ENCODE results near the gene JUNB.
A peak's percentile ranks its signal among the peaks of the same experiment; 100 is the strongest.

The JUNB gene

DNA sequence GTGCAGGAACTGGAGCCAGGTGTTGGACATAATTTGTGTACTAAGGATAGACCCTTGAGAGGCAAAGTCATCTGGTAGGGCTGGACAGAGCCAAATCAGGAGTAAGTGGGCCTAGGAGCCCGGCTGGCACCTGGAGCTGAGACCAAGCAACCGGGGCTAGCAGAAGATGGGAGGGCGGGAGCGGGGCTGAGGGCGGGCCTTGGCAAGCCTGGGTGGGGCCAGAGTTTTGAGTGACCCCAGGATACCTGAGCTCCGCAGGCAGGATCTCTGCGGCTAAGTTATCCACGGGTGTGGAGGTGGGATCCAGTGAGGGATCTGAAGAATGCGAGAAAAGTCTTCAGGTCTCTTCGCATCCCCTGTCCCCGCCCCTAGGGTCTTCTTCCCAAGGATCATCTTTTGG lies 24.1 kb upstream of the JUNB start:
- DNase-seq (ENCODE audit: low spot score): no peak
- Histone ChIP-seq H3K4me2 (ENCODE audit: insufficient read depth, low read length, poor library complexity, severe bottlenecking) (no peak overlapping the region), H3K27me3 (ENCODE audit: control insufficient read depth in 3 of 3, insufficient read depth in 3 of 3, low read depth in 1 of 3, low read length in 3 of 3) (no peaks in the 10 kb centered on the region), H3K36me3 (replicated peaks in 1 of 2; ENCODE audit: control insufficient read depth in 2 of 2, insufficient read depth in 2 of 2, low read length in 2 of 2) (peaks cover 1 to 16% of the 10 kb centered on the region in 2 donors), H3K18ac (ENCODE audit: low read length) (no peak overlapping the region), H3K27ac (replicated peaks; ENCODE audit: low read length) (no peak overlapping the region), H3K4me3 (ENCODE audit: low read length in 2 of 2) (no peak overlapping the region), H3K4ac (ENCODE audit: low read length) (no peak overlapping the region), H4K91ac (ENCODE audit: low read depth, low read length, poor library complexity) (no peak overlapping the region), H2BK5ac (ENCODE audit: low read length) (no peak overlapping the region), H3K9me3 (replicated peaks in 1 of 2; ENCODE audit: control insufficient read depth in 2 of 2, insufficient read depth in 1 of 2, low read depth in 1 of 2, low read length in 2 of 2) (peaks cover 2 to 3% of the 10 kb centered on the region in 2 donors), H2AK5ac (ENCODE audit: low read depth, low read length) (no peak overlapping the region), H4K8ac (ENCODE audit: low read depth, low read length) (no peak overlapping the region), H3K9ac (ENCODE audit: low read depth, low read length, poor library complexity) (no peak overlapping the region), H3K4me1 (ENCODE audit: control insufficient read depth in 2 of 2, insufficient read depth in 1 of 2, low read depth in 1 of 2, low read length in 2 of 2) (peaks cover 0 to 7% of the 10 kb centered on the region in 2 donors), H2BK15ac (ENCODE audit: low read length) (no peak overlapping the region), H2BK12ac (ENCODE audit: low read length) (no peak overlapping the region), H2AFZ (ENCODE audit: low read length) (no peak overlapping the region), H3K14ac (ENCODE audit: low read length) (no peak overlapping the region), H3K79me1 (ENCODE audit: low read depth, low read length) (peaks cover 2% of the 10 kb centered on the region), H2BK120ac (ENCODE audit: low read depth, low read length) (no peak overlapping the region), H3K23ac (ENCODE audit: low read depth, low read length, poor library complexity) (no peak overlapping the region)
- no CpG with 5 or more reads among the region's 11 CpGs for WGBS, 2 donors (ENCODE audit: extremely low coverage in 2 of 2, insufficient read length in 2 of 2, insufficient replicate concordance in 1 of 2)

DNA sequence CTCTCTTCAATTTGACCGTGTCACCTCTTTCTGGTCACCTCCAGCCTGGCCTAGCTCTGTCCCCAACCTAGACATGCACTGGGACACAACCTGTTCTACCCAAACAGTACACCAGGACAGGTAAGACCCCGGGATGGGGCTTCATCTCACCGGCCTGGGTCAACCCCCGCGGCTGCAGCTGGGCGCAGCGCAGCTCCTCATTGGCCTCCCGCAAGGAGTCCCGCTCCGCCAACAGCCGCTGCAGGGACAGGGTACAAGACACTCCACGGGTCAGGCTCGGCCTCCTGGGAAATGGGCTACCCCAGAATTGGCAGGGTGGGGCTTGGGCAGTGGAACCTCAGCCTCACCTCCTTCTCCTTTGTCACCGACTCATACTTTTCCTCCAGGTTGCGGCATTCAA lies 23.6 kb upstream of the JUNB start:
- Histone ChIP-seq H2BK15ac (ENCODE audit: low read length) (no peak overlapping the region), H2BK12ac (ENCODE audit: low read length) (no peak overlapping the region), H3K4me1 (ENCODE audit: control insufficient read depth in 2 of 2, insufficient read depth in 1 of 2, low read depth in 1 of 2, low read length in 2 of 2) (peaks cover 0 to 7% of the 10 kb centered on the region in 2 donors), H3K36me3 (replicated peaks in 1 of 2; ENCODE audit: control insufficient read depth in 2 of 2, insufficient read depth in 2 of 2, low read length in 2 of 2) (peaks cover 1 to 16% of the 10 kb centered on the region in 2 donors), H3K9me3 (replicated peaks in 1 of 2; ENCODE audit: control insufficient read depth in 2 of 2, insufficient read depth in 1 of 2, low read depth in 1 of 2, low read length in 2 of 2) (peaks cover 2 to 3% of the 10 kb centered on the region in 2 donors), H3K27me3 (ENCODE audit: control insufficient read depth in 3 of 3, insufficient read depth in 3 of 3, low read depth in 1 of 3, low read length in 3 of 3) (no peaks in the 10 kb centered on the region), H3K9ac (ENCODE audit: low read depth, low read length, poor library complexity) (no peak overlapping the region), H3K4me2 (ENCODE audit: insufficient read depth, low read length, poor library complexity, severe bottlenecking) (no peak overlapping the region), H2AK5ac (ENCODE audit: low read depth, low read length) (no peak overlapping the region), H2AFZ (ENCODE audit: low read length) (no peak overlapping the region), H2BK120ac (ENCODE audit: low read depth, low read length) (no peak overlapping the region), H3K79me1 (ENCODE audit: low read depth, low read length) (peaks cover 2% of the 10 kb centered on the region), H3K4me3 (ENCODE audit: low read length in 2 of 2) (peak overlapping the region in 1 of 2 donors; percentile 22), H3K14ac (ENCODE audit: low read length) (no peak overlapping the region), H2BK5ac (ENCODE audit: low read length) (no peak overlapping the region), H3K4ac (ENCODE audit: low read length) (no peak overlapping the region), H4K8ac (ENCODE audit: low read depth, low read length) (no peak overlapping the region), H3K23ac (ENCODE audit: low read depth, low read length, poor library complexity) (no peak overlapping the region), H3K18ac (ENCODE audit: low read length) (no peak overlapping the region), H4K91ac (ENCODE audit: low read depth, low read length, poor library complexity) (no peak overlapping the region), H3K27ac (replicated peaks; ENCODE audit: low read length) (no peak overlapping the region)
- WGBS, 2 donors (ENCODE audit: extremely low coverage in 2 of 2, insufficient read length in 2 of 2, insufficient replicate concordance in 1 of 2): no CpG with 5 or more reads among the region's 15 CpGs
- DNase-seq (ENCODE audit: low spot score): no peak

DNA sequence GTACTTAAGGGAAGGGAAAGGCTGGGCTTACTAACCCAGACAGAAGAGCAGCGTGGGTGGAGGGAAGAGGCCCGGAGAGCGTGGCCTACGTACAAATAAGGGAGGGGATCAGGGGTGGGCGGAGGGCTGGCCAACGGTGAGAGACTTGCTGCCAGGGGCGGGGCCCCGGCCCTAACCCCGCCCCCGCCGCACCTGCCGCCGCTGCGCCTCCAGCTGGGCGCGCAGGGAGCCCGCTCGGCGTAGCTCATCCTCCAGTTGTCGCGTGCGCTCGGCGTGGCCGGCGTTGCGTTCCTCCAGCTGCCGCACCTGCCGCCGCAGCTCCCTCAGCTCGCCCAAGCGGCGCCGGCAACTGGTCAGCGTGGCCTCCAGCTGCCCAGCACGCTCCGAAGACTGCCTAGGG lies 21.6 kb upstream of the JUNB start:
- Histone ChIP-seq H3K4ac (ENCODE audit: low read length) (no peak overlapping the region), H2BK15ac (ENCODE audit: low read length) (no peak overlapping the region), H4K91ac (ENCODE audit: low read depth, low read length, poor library complexity) (no peak overlapping the region), H4K8ac (ENCODE audit: low read depth, low read length) (no peak overlapping the region), H3K4me1 (ENCODE audit: control insufficient read depth in 2 of 2, insufficient read depth in 1 of 2, low read depth in 1 of 2, low read length in 2 of 2) (peaks cover 0 to 7% of the 10 kb centered on the region in 2 donors), H3K9ac (ENCODE audit: low read depth, low read length, poor library complexity) (peak overlapping the region; percentile 87), H3K27ac (replicated peaks; ENCODE audit: low read length) (no peak overlapping the region), H2AK5ac (ENCODE audit: low read depth, low read length) (no peak overlapping the region), H3K23ac (ENCODE audit: low read depth, low read length, poor library complexity) (peak overlapping the region; percentile 62), H2AFZ (ENCODE audit: low read length) (no peak overlapping the region), H2BK5ac (ENCODE audit: low read length) (no peak overlapping the region), H3K14ac (ENCODE audit: low read length) (no peak overlapping the region), H3K4me3 (ENCODE audit: low read length in 2 of 2) (peak overlapping the region in 1 of 2 donors; percentile 72), H3K27me3 (ENCODE audit: control insufficient read depth in 3 of 3, insufficient read depth in 3 of 3, low read depth in 1 of 3, low read length in 3 of 3) (no peaks in the 10 kb centered on the region), H3K18ac (ENCODE audit: low read length) (peak overlapping the region; percentile 85), H2BK120ac (ENCODE audit: low read depth, low read length) (no peak overlapping the region), H3K4me2 (ENCODE audit: insufficient read depth, low read length, poor library complexity, severe bottlenecking) (peak overlapping the region; percentile 52), H3K79me1 (ENCODE audit: low read depth, low read length) (no peaks in the 10 kb centered on the region), H2BK12ac (ENCODE audit: low read length) (no peak overlapping the region), H3K36me3 (replicated peaks in 1 of 2; ENCODE audit: control insufficient read depth in 2 of 2, insufficient read depth in 2 of 2, low read length in 2 of 2) (peaks cover 3 to 6% of the 10 kb centered on the region in 2 donors), H3K9me3 (replicated peaks in 1 of 2; ENCODE audit: control insufficient read depth in 2 of 2, insufficient read depth in 1 of 2, low read depth in 1 of 2, low read length in 2 of 2) (no peaks in the 10 kb centered on the region)
- no peak for DNase-seq (ENCODE audit: low spot score)
- WGBS, 2 donors (ENCODE audit: extremely low coverage in 2 of 2, insufficient read length in 2 of 2, insufficient replicate concordance in 1 of 2): no CpG with 5 or more reads among the region's 37 CpGs

DNA sequence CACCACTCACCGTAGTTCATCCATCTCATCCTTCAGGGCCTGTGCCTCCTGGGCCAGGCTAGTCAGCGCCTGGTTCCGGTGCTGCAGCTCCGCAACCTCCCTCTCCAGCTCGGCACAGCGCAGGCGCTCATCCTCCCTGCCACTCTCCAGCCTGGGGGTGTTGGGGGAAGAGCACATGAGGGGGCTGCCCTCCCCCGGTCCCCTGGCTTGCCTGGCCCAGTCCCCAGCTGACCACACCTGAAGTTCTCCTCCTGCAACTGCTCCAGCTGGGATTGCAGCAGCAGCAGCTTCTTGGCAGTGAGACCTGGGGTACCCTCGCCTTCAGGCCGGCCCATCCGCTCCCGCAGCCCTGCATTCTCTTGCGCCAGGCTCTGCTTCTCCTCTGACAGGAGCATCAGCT lies 20.4 kb upstream of the JUNB start:
- H2BK120ac ChIP-seq (ENCODE audit: low read depth, low read length): no peak overlapping the region
- no peak overlapping the region for H2AFZ ChIP-seq (ENCODE audit: low read length)
- no peaks in the 10 kb centered on the region for H3K27me3 ChIP-seq (ENCODE audit: control insufficient read depth in 3 of 3, insufficient read depth in 3 of 3, low read depth in 1 of 3, low read length in 3 of 3)
- H2BK12ac ChIP-seq (ENCODE audit: low read length): no peak overlapping the region
- peak overlapping the region; percentile 66 for H2AK5ac ChIP-seq (ENCODE audit: low read depth, low read length)
- peaks cover 3 to 9% of the 10 kb centered on the region in 2 donors for H3K4me1 ChIP-seq (ENCODE audit: control insufficient read depth in 2 of 2, insufficient read depth in 1 of 2, low read depth in 1 of 2, low read length in 2 of 2)
- no peaks in the 10 kb centered on the region for H3K79me1 ChIP-seq (ENCODE audit: low read depth, low read length)
- no peak overlapping the region for H3K4me3 ChIP-seq (ENCODE audit: low read length in 2 of 2)
- no peak overlapping the region for H2BK15ac ChIP-seq (ENCODE audit: low read length)
- no peak overlapping the region for H3K9ac ChIP-seq (ENCODE audit: low read depth, low read length, poor library complexity)
- no peak overlapping the region for H4K8ac ChIP-seq (ENCODE audit: low read depth, low read length)
- H2BK5ac ChIP-seq (ENCODE audit: low read length): no peak overlapping the region
- no CpG with 5 or more reads among the region's 13 CpGs for WGBS, 2 donors (ENCODE audit: extremely low coverage in 2 of 2, insufficient read length in 2 of 2, insufficient replicate concordance in 1 of 2)
- no peak overlapping the region for H3K4me2 ChIP-seq (ENCODE audit: insufficient read depth, low read length, poor library complexity, severe bottlenecking)
- peaks cover 0 to 3% of the 10 kb centered on the region in 2 donors for H3K36me3 ChIP-seq (replicated peaks in 1 of 2; ENCODE audit: control insufficient read depth in 2 of 2, insufficient read depth in 2 of 2, low read length in 2 of 2)
- peak overlapping the region; percentile 46 for H3K18ac ChIP-seq (ENCODE audit: low read length)
- H3K4ac ChIP-seq (ENCODE audit: low read length): no peak overlapping the region
- no peak overlapping the region for H4K91ac ChIP-seq (ENCODE audit: low read depth, low read length, poor library complexity)
- H3K27ac ChIP-seq (replicated peaks; ENCODE audit: low read length): no peak overlapping the region
- no peak overlapping the region for H3K14ac ChIP-seq (ENCODE audit: low read length)
- no peaks in the 10 kb centered on the region for H3K9me3 ChIP-seq (replicated peaks in 1 of 2; ENCODE audit: control insufficient read depth in 2 of 2, insufficient read depth in 1 of 2, low read depth in 1 of 2, low read length in 2 of 2)
- H3K23ac ChIP-seq (ENCODE audit: low read depth, low read length, poor library complexity): no peak overlapping the region
- no peak for DNase-seq (ENCODE audit: low spot score)
